GM18868 (cell line): ENCODE measurements around the gene LILRA5.
"Not testable (repeated sequence)": the region's sequence is repeated elsewhere in the genome, so short reads cannot be mapped to it uniquely, and the experiment has no call there.

ENCODE experiments used
- ATAC-seq: cut with Tn5 transposase; IDR thresholded peaks from one replicate; pipeline ENCODE4 v1.9.1; 2021; ENCODE audit warnings: mild to moderate bottlenecking, moderate library complexity; ENCODE audit not compliant: unreplicated experiment

The LILRA5 gene

DNA sequence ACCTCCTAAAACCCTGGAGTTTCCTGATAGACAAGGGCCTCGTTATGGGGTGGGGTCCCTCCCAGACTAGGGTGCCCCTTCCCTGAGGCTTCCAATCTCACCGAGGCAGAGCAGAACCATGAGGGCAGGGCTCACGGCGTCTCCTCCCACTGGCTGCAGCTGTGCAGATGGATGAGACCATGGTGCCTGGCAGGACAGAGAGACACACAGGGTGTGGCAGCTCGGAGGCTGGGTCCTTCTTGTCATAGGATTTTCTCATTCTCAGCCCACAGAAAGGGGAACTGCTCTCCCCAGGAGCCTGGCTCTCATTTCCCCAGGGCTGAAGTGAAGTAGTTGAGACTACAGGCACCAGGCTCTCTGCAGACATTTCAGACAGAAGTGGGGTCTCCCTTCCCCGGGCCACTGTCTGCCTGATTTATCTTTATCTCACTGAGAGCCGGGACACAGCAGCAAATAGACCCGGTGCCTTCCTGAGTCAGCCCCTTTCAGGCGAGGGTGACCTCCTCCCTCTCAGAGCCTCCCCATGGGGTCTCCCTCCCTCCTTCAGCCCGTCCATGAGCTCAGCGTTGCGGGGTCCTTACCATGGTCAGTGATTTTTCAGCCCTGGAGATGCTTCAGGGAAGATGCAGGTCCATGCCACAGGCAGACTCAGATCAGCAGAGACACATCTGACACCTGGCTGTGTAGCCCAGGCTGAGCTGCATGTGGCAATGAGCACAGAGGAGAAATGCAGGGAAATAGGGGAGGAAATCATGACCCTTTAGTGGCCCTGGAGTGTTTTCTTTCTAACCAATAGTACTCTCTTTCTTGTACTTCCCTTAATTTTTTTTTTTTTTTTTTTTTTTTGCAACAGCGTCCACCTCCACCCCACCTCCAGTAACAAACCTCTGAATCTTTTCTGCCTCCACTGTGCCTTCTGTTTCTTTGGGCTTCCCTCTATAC, at the start of gene LILRA5:
Gene LILRA5, minus strand, starts transcription at position 731 of the 942 bp plus-strand sequence. Its CDS starts 147 bp downstream, at position 584.
- ATAC-seq, result no peak

DNA sequence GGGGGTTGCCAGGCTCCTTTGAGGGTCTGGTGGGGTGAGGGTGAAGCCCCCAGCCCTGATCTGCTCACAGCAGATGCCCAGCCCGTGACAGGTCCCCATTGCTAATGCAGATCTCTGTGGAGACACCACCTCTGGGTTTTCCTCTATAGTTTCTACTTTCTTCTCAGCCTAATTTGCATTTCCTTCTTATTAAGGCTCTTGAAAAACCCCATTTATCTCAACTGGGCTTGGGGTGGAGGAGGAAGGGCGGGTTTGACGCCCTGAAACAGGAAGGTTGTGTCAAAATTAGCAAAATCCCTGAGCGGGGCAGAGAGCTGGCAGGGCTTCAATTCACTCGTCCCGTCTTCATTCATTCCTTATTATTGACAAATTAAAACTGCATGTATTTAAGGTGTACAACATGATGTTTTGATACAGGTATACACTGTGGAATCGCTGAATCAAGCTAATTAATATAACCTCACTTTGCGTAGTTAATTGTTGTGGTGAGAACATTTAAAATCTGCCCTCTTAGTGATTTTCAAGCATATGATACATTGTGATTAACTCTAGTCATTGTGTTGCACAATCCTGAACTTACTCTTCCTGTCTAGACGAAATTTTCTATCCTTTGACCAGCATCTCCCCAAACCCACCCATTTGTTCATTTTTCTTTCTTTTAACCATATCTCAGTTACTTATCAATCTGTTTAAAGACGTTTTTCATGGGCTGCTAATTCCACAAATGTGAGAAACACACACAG, 48.9 kb upstream of the LILRA5 start:
- not testable (repeated sequence) for ATAC-seq

DNA sequence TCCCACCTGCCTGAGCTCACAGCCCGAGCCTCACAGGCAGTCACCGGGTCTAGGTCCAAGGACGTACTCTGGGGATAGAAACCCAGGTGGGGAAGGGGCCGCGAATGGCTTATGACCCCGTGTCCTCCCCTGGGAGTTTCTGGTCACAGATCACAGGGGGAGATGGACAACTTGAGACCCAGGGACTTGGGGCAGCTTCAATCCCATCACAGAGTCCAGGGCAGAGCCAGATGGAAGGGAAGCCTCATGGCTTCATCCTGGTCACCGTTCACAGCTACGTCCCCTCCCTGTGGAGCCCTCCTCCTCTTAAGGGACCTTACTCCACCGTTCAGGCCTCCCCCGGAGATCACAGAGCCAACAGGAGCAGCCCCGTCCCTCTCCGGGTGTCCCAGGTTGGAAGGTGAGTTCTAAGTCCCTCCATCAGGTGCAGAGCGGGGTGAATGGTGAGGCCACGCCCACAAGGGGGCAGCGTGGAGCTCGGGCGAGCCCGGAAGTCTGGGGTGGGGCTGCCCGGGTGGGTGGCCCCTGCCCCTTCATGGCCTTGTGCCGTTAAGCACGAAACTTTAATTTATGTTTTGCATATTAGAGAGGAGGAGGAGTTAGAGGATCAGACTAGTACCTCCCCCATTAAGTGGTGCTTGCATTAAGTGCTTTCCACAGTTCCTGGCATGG, 46.3 kb upstream of the LILRA5 start:
- peak; percentile 40 for ATAC-seq

DNA sequence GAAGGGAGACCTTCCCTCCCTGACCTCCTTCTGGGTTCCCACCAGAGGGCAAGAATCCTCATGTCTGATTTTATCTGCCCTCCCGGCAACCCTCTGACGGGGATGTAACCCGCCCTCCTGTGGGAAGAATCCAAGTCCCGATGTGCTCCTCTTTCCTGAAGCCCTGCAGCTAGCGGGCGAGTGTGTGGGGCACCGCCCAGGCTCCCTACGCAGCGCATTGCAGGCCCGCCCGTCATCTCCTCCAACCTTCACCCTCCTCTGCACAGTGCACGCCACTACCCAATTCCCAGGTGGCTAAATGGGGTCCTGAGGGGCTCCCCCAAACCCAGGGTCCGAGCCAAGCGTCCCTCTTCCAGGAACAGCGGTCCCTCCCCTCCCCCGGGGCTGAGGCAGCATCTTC, 44.4 kb upstream of the LILRA5 start:
- ATAC-seq, result no peak

- no peak for ATAC-seq
Measured at GRCh38 chr19:54356444-54357056, 43.6 kb upstream of the LILRA5 start.

DNA sequence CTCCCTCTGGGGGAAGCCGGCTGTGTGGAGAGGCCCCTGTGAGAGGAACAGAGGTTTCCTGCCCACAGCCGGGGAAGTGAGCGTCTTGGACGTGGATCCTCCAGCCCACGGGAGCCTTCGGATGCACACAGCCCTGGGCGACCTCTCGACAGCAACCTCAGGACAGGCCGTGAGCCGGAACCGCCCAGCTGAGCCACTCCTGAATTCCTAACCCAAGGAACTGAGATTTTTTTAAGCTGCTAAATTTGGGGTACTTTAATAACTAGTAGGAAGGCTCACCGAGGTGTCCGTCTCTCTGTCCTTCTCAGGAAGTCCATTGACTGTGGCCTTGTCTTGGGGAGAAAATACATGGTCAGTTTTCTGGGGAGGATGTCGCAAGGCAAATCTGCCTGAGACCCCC, 42.7 kb upstream of the LILRA5 start:
- no peak for ATAC-seq

DNA sequence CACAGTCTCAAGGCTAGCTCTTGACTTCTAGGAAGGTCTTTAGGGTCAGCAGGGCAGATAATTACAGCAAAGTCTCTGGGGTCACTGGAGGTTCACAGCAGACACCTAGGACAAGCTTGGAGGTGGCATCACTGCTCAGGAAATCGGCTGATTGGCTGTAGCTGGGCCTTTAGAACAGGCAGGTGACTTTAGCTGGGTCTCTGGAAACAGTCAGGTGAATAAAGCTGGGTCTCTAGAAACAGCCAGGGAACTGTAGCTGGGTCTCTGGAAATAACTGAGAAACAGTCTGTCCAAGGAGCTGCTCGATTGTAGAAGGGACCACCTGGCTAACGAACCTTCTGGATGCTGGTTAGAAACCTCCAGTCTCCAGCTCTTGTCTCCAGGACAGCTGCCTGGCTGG, 41.8 kb upstream of the LILRA5 start:
- no peak for ATAC-seq

DNA sequence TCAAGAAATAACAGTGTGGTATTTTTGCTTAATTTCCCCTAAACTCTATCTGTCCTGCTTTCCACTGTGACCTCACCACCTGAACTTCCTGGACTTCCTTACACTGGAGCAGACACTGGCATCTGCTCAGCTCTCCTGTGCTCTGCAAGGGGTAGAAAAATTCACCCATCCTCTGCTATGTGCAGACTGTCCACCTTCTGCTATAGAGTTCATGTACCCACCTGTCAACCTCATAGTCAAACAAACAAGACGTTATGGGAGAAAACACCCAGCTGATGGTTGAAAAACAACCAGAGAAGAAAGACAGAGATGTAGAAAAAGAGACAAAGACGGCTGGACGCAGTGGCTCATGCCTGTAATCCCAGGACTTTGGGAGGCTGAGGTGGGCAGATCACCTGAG, 39.6 kb upstream of the LILRA5 start:
- ATAC-seq, result no peak

DNA sequence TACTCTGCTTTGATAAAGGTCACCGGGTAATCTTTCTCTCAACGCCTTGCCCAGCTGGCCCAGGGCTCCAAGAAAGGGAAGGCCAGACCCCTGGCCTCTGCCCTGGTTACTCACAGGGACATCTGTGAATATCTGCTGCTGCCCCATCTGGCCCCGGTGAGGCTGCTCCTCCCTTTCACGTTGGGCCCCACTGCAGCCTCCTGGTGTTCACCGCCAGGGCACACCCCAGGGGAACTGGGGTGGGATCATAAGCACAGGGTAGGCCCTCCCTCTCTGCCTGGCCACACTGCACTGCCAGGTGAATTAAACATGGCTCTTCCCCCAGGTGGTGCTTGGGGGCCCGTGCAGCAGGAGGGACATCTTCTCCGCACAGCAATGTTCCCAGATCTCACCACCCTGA, 39.1 kb upstream of the LILRA5 start:
- no peak for ATAC-seq

- no peak for ATAC-seq
Measured at GRCh38 chr19:54351474-54351873, 38.5 kb upstream of the LILRA5 start.

- ATAC-seq, result no peak
Measured at GRCh38 chr19:54345938-54346386, 33.0 kb upstream of the LILRA5 start.

DNA sequence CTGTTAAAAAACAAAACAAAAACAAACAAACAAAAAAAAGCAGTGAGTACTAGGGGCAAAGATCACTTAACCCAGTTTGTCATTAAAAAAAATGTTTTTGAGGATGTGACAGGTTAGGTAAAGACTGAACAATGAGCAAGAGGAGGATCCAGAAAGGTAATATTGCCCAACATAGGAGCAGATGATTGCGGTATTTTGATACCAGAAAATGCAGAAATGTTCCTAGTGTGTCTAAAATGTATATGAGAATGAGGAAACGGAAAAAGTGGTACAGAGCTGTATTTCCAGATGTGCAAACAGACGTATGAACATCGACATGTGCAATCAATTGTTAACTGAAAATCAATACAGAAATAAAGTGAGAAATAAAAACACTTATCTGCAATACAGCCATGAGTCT, 30.9 kb upstream of the LILRA5 start:
- ATAC-seq, result no peak

GRCh38 chr19:54341295-54341694, 28.3 kb upstream of the LILRA5 start:
- ATAC-seq, result no peak

DNA sequence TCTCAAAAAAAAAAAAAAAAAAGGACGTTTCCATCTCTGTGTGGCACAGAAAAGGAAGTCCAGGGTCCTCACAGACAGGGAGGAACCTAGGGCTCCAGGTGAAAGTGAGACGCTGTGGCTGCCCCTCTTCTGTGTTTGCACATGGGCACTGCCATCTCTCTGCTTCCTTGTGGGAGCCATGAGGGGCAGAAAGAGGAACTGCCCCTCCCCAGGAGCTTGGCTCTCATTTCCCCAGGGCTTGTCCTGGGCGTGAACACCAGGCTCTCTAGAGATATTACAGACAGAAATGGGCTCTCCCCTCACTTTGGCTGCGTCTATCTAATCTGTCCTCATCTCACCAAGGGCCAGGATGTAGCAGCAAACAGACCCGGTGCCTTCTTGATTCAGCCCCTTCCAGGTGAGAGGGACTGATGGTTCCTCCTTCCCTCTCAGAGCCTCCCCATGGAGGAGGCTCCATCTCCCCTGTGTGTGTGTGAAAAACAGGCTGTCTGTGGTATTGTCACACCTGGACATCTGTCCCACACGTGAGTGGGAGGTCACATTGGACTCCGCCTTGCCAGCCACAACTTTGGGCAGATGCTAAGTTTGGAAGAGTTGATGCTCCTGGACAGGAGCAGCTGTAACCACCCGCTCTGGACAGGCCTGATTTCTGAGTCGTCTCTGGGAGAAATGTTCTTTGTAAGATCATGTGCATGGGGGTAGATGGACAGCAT, 26.8 kb upstream of the LILRA5 start:
- ATAC-seq, result no peak

DNA sequence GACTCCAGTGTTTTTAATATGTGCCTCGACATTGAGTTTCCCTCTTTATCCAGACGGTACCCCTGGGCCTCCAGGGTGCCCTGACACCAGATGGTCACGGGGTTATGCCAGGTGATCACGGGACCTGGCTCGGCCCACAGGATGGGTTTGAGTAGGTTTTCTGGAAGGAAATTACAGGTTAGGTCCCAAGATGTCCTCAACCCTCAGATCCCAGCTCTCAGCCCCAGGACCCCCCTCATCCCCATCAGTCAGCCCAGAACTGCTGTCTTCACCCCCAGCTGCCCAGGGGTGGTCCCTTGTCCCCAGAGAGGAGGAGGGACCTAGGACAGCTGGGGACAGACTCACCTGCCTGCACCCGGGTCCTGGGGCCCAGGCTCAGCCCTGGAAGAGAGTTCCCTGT, 25.6 kb upstream of the LILRA5 start:
- ATAC-seq, result no peak

DNA sequence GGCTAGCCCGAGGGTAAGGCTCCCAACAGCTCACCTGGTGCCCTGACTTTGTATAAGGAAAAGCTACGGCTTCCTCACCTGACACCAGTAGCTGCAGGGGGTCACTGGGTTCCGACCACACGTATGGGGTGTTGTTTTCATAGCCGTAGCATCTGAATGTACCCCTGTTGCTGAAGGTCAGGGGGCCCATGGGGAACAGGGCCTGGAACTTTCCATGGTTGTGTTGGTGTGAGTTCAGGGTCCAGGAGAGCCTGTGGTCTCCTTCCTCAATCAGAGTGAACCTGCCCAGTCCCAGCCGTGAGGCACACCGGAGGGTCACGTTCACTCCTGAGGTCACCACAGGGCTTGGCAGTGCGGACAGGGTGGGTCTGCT, 24.9 kb upstream of the LILRA5 start:
- no peak for ATAC-seq

DNA sequence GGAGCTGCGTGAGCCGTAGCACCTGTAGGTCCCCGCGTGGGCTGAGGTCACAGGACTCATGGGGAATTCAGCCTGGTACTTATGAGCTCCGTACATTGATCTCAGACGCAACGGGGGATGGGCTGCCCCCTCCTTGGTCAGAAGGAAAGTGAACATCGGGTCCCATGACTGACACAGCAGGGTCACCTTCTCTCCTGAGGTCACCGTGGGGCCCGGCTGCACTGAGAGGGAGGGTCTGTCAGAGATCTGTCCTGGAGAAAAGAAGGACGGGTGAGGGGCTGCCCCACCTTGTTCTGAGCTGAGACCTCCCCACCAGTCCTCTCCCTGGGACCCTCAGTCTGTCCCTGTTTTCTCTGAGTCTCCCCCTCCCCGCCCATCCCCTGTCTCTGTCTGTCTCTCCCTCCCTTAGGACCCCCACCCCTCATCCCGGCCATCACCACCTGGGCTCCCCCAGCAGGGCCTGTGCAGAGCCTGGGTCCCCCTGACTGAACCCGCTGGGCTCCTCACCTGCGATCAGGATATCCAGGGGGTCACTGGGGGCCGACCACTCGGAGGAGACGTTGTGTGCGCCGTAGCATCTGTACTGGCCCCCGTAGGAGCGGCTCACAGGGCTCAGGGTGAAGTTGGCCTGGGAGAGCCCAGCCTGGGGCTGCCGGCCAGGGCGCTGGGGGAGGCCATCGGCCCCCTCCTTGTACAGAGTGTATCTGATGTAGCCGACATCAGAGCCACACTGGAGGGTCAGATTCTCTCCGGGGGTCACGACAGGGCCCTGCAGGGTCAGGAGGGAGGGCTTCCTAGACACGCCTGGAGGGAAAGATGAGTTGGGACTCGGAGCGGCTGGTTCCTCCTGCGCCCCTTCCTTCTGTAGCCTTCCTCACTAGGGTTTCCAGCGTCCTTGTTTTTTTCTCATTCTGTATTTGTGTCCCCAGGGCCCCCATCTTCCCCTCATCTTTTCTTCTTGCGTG, 24.2 kb upstream of the LILRA5 start:
- no peak for ATAC-seq

GRCh38 chr19:54335979-54336892, 23.3 kb upstream of the LILRA5 start:
- ATAC-seq, result no peak
